Muscle layer of duodenum (tissue), 2 donors: ENCODE results near the gene CCHCR1.

Experiments
- H3K27ac ChIP-seq: one replicate; pipeline ENCODE4 v1.7.0; 2013; ENCODE audit warnings: mild to moderate bottlenecking, low read length
- H3K27me3 ChIP-seq: one replicate; pipeline ENCODE4 v1.7.0; 2013; ENCODE audit warnings: low read depth, mild to moderate bottlenecking, control low read depth, low read length
- H3K36me3 ChIP-seq, 2 donors: one replicate each; pipeline ENCODE4 v1.7.0; 2013; ENCODE audit warnings: low read length in 2 of 2, control low read depth in 1 of 2, mild to moderate bottlenecking in 1 of 2; ENCODE audit not compliant: insufficient read depth in 2 of 2, control insufficient read depth in 1 of 2
- H3K4me1 ChIP-seq, 2 donors: one replicate each; pipeline ENCODE4 v1.7.0; 2013; ENCODE audit warnings: low read length in 2 of 2, mild to moderate bottlenecking in 2 of 2, control low read depth in 1 of 2, moderate library complexity in 1 of 2; ENCODE audit not compliant: insufficient read depth in 2 of 2, control insufficient read depth in 1 of 2
- H3K4me3 ChIP-seq, 2 donors: one replicate each; pipeline ENCODE4 v1.7.0; 2013; ENCODE audit warnings: low read length in 2 of 2, low read depth in 1 of 2, mild to moderate bottlenecking in 1 of 2
- H3K9me3 ChIP-seq, 2 donors: one replicate each; pipeline ENCODE4 v1.7.0; 2013; ENCODE audit warnings: low read length in 2 of 2, control low read depth in 1 of 2, mild to moderate bottlenecking in 1 of 2; ENCODE audit not compliant: control insufficient read depth in 1 of 2
- donor health status: healthy.

The CCHCR1 gene

DNA sequence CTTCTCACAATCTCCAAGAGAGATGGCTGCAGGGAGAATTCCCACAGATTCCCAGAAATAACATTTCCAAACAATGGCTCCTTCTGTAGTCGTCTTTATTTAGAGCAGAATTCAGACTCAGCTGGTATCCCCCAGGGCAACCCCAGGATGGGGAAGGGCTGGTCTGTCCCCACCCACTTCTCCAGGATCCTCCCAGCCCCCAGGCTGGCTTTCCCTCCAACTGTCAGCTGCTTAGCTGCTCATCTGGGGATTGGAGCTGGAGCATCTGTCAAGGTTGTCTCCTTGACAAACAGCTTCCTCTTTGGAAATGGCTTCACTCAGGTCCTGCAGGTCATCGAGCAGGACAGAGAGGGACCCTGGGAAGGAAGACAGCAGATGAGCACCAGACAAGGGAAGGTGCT lies 15.2 kb downstream of the CCHCR1 start:
- H3K27me3 ChIP-seq = no peaks in the 10 kb centered on the region
- H3K9me3 ChIP-seq = no peaks in the 10 kb centered on the region
- H3K4me3 ChIP-seq = no peak overlapping the region
- no peak overlapping the region for H3K27ac ChIP-seq
- H3K36me3 ChIP-seq = peaks cover 0 to 21% of the 10 kb centered on the region in 2 donors
- peaks cover 0 to 15% of the 10 kb centered on the region in 2 donors for H3K4me1 ChIP-seq

DNA sequence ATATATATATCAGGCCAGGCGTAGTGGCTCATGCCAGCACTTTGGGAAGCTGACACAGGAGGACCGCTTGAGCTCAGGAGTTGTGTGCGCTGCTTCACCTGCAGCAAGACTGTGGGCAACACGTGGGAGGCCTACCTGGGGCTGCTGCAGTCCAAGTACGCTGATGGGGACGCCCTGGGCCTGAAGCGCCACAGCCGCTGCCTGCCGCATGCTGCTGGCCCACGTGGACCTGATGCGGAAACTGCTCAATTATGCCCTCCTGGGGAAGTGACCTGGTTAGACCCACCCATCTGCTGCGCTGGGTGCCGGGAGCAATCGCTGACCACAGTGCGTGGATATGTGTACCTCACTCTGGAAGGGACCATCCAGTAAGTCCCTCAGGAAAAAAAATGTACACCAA lies 17.0 kb downstream of the CCHCR1 start:
- Histone ChIP-seq H3K36me3 (peaks cover 0 to 14% of the 10 kb centered on the region in 2 donors), H3K4me3 (no peak overlapping the region), H3K27ac (no peak overlapping the region), H3K9me3 (no peaks in the 10 kb centered on the region), H3K4me1 (peaks cover 0 to 15% of the 10 kb centered on the region in 2 donors), H3K27me3 (no peaks in the 10 kb centered on the region)

DNA sequence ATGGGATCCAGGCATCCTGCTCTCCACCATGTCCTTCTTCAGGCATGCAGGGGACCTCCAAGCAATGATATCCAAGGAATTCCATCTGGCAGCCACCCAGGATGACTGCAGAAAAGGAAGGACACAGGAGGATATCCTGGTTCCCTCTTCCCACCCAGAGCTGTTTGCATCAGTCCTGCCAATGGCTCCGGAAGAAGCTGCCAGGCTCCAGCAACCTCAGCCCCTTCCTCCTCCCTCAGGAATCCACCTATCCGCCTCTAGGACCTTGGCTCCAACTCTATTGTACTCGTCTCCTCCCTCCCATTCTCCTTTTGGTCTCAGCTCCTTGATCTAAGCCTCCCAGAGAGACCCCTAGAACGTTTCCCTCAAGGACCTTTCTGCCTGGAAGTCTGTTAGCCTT lies 18.0 kb downstream of the CCHCR1 start:
- H3K9me3 ChIP-seq = no peaks in the 10 kb centered on the region
- no peak overlapping the region for H3K27ac ChIP-seq
- no peak overlapping the region for H3K4me3 ChIP-seq
- peaks cover 0 to 4% of the 10 kb centered on the region in 2 donors for H3K36me3 ChIP-seq
- H3K4me1 ChIP-seq = peaks cover 0 to 15% of the 10 kb centered on the region in 2 donors
- H3K27me3 ChIP-seq = no peaks in the 10 kb centered on the region

DNA sequence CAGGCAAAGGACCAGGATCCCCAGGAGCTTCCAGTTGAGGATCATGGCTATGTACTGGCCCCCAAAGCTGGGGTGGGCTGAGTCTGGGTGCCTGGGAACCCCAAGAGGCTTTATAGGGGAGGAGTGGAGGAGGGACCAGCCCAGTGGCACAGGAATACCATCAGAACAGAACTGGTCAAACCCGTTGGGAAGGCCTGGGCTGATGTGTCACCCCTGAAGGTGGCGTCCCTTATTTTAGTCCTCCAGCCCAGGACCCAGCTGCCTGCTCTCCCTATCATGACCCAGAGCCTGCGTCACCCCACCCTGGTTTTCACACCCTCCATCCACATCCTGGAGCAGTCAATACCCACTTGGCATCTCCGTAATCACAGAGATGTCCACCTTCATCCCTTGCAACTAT lies 18.6 kb downstream of the CCHCR1 start, which contains the start of gene PSORS1C2:
PSORS1C2 (minus strand) TSS at position 85 of the 400 bp plus-strand sequence; CDS start at position 45, 40 bp downstream.
- Histone ChIP-seq H3K36me3 (no peaks in the 10 kb centered on the region), H3K4me3 (no peak within 1 kb of the TSS), H3K27ac (no peak within 1 kb of the TSS), H3K27me3 (no peaks in the 10 kb centered on the region), H3K4me1 (peaks cover 0 to 15% of the 10 kb centered on the region in 2 donors), H3K9me3 (no peaks in the 10 kb centered on the region)

GRCh38 chr6:31135710-31136109 lies 21.9 kb downstream of the CCHCR1 start:
- H3K9me3 ChIP-seq = no peaks in the 10 kb centered on the region
- H3K36me3 ChIP-seq = no peaks in the 10 kb centered on the region
- H3K4me3 ChIP-seq = no peak overlapping the region
- H3K27me3 ChIP-seq = no peaks in the 10 kb centered on the region
- H3K27ac ChIP-seq = no peak overlapping the region
- H3K4me1 ChIP-seq = peaks cover 0 to 4% of the 10 kb centered on the region in 2 donors

DNA sequence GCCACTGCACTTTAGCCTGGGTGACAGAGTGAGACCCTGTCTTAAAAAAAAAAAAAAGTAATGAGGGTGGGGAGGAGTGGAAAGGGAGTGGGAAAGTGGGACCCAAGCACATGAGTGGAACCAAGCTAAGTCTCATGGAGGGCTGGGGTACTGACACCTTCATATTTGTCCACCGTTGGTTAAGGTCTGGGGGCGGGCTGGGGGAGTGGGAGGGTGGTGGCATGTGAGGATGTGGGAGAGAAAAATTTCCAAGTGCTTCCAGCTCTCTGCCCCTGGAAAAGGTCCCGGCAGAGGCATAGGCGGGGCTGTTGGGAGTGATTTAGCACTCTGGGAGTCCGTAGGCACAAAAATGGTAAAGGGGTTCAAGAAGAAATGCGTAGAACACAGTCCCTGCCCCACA lies 24.8 kb downstream of the CCHCR1 start:
- Histone ChIP-seq H3K9me3 (no peaks in the 10 kb centered on the region), H3K27ac (no peak overlapping the region), H3K4me1 (no peaks in the 10 kb centered on the region), H3K27me3 (no peaks in the 10 kb centered on the region), H3K36me3 (no peaks in the 10 kb centered on the region), H3K4me3 (no peak overlapping the region)

GRCh38 chr6:31131595-31131994 lies 26.0 kb downstream of the CCHCR1 start:
- no peak overlapping the region for H3K27ac ChIP-seq
- no peaks in the 10 kb centered on the region for H3K4me1 ChIP-seq
- no peak overlapping the region for H3K4me3 ChIP-seq
- no peaks in the 10 kb centered on the region for H3K36me3 ChIP-seq
- H3K27me3 ChIP-seq = no peaks in the 10 kb centered on the region
- H3K9me3 ChIP-seq = no peaks in the 10 kb centered on the region

DNA sequence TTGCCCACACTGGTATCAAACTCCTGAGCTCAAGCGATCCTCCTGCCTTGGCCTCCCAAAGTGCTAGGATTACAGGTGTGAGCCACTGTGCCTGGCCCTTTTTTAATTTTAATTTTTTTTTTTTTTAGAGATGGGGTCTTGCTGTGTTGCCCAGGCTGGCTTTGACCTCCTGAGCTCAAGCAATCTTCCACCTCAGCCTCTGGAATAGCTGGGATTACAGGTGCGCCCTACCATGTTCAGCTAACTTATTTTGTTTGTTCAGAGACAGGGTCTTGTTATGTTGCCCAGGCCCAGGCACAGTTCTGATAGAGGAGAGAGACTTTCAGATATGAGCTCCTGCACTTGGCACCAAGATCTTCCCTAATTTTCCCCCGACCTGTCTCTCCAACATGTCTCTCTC lies 26.9 kb downstream of the CCHCR1 start:
- H3K27me3 ChIP-seq = no peaks in the 10 kb centered on the region
- no peak overlapping the region for H3K27ac ChIP-seq
- H3K4me3 ChIP-seq = no peak overlapping the region
- H3K9me3 ChIP-seq = no peaks in the 10 kb centered on the region
- peaks cover 0 to 4% of the 10 kb centered on the region in 2 donors for H3K4me1 ChIP-seq
- H3K36me3 ChIP-seq = no peaks in the 10 kb centered on the region

GRCh38 chr6:31129130-31129529 lies 28.5 kb downstream of the CCHCR1 start:
- Histone ChIP-seq H3K36me3 (no peaks in the 10 kb centered on the region), H3K4me3 (no peak overlapping the region), H3K4me1 (peaks cover 0 to 15% of the 10 kb centered on the region in 2 donors), H3K9me3 (no peaks in the 10 kb centered on the region), H3K27me3 (no peaks in the 10 kb centered on the region), H3K27ac (no peak overlapping the region)

GRCh38 chr6:31128093-31128676 lies 29.4 kb downstream of the CCHCR1 start:
- H3K27me3 ChIP-seq = no peaks in the 10 kb centered on the region
- no peak overlapping the region for H3K27ac ChIP-seq
- no peaks in the 10 kb centered on the region for H3K9me3 ChIP-seq
- peaks cover 0 to 22% of the 10 kb centered on the region in 2 donors for H3K4me1 ChIP-seq
- H3K4me3 ChIP-seq = no peak overlapping the region
- H3K36me3 ChIP-seq = no peaks in the 10 kb centered on the region

GRCh38 chr6:31126396-31127175 lies 31.0 kb downstream of the CCHCR1 start:
- no peak overlapping the region for H3K4me3 ChIP-seq

More at GRCh38 chr6:31126396-31127175, 31.0 kb downstream of the CCHCR1 start:
- H3K27me3 ChIP-seq = no peaks in the 10 kb centered on the region
- H3K27ac ChIP-seq = peak overlapping the region; percentile 51
- no peaks in the 10 kb centered on the region for H3K36me3 ChIP-seq
- H3K9me3 ChIP-seq = no peaks in the 10 kb centered on the region
- peaks cover 0 to 36% of the 10 kb centered on the region in 2 donors for H3K4me1 ChIP-seq
